WTC11 (cell line): ENCODE data around the gene LAMA2. TPM values are rescaled to one million over a fixed set of nuclear protein-coding genes. Genes with fewer than 3 reads are reported as not detected.

Experiments
- ATAC-seq: fragments of 200-7000 bp; cut with Tn5 transposase; 2 replicates; pipeline ENCODE4 v1.10.0; 2021; ENCODE audit warnings: mild to moderate bottlenecking, moderate library complexity
- CTCF ChIA-PET: fragments of 300-600 bp; sonication (Branson Sonifier 250); formaldehyde crosslinking; loops from one replicate; lab custom pipeline; 2021; ENCODE audit warnings: antibody characterized with exemption; lab: Charles Lee
- POLR2A ChIA-PET: fragments of 350-600 bp; sonication (Branson Sonifier 250); formaldehyde crosslinking; loops from one replicate; lab custom pipeline; 2021; ENCODE audit warnings: antibody characterized with exemption; lab: Charles Lee
- DNase-seq: peaks from one replicate; pipeline ENCODE4 v3.0.0; 2021; ENCODE audit warnings: low spot score
- H3K27ac Mint-ChIP-seq: 2 replicates; pipeline ENCODE4 v1.8.0; 2021; ENCODE audit warnings: mixed read lengths
- H3K27me3 Mint-ChIP-seq: 2 replicates; pipeline ENCODE4 v1.8.0; 2021; ENCODE audit warnings: low read depth, mild to moderate bottlenecking, moderate library complexity, mixed read lengths
- H3K36me3 Mint-ChIP-seq: 2 replicates; pipeline ENCODE4 v1.8.0; 2021; ENCODE audit warnings: mixed read lengths
- H3K4me1 Mint-ChIP-seq: 2 replicates; pipeline ENCODE4 v1.8.0; 2022; ENCODE audit warnings: mixed read lengths
- H3K4me3 Mint-ChIP-seq: 2 replicates; pipeline ENCODE4 v1.8.0; 2021; ENCODE audit warnings: mild to moderate bottlenecking, moderate library complexity, mixed read lengths
- H3K9me3 Mint-ChIP-seq: 2 replicates; pipeline ENCODE4 v1.8.0; 2021; ENCODE audit warnings: mixed read lengths
- CREB1 ChIP-seq: sonication (generic); formaldehyde crosslinking; IDR thresholded peaks from 2 replicates; pipeline ENCODE4 v1.8.0; 2023; ENCODE audit warnings: mild to moderate bottlenecking, missing genetic modification reagents
- ETV6 ChIP-seq: sonication (generic); formaldehyde crosslinking; IDR thresholded peaks from 2 replicates; pipeline ENCODE4 v1.8.1; 2022; ENCODE audit warnings: mild to moderate bottlenecking, missing genetic modification reagents
- GABPB1 ChIP-seq: sonication (generic); formaldehyde crosslinking; IDR thresholded peaks from 2 replicates; pipeline ENCODE4 v1.8.1; 2023; ENCODE audit warnings: mild to moderate bottlenecking, missing genetic modification reagents
- HMGA2 ChIP-seq: fragments of 250-450 bp; sonication (Bioruptor Pico); IDR thresholded peaks from 2 replicates; pipeline ENCODE4 v1.4.0; 2021; ENCODE audit warnings: mild to moderate bottlenecking, moderate library complexity
- IRF2 ChIP-seq: sonication (generic); formaldehyde crosslinking; IDR thresholded peaks from 2 replicates; pipeline ENCODE4 v1.8.0; 2022; ENCODE audit warnings: low read depth, missing genetic modification reagents, borderline replicate concordance
- NFATC4 ChIP-seq: fragments of 250-450 bp; sonication (Bioruptor Pico); IDR thresholded peaks from 2 replicates; pipeline ENCODE4 v1.9.0; 2021; ENCODE audit warnings: mild to moderate bottlenecking
- NFE2L1 ChIP-seq: sonication (generic); formaldehyde crosslinking; IDR thresholded peaks from 2 replicates; pipeline ENCODE4 v1.8.1; 2023; ENCODE audit warnings: missing genetic modification reagents
- SMAD3 ChIP-seq: sonication (generic); formaldehyde crosslinking; IDR thresholded peaks from 2 replicates; pipeline ENCODE4 v1.8.0; 2022; ENCODE audit warnings: missing genetic modification reagents, mild to moderate bottlenecking, borderline replicate concordance
- ZBTB21 ChIP-seq: sonication (generic); formaldehyde crosslinking; IDR thresholded peaks from 2 replicates; pipeline ENCODE4 v1.8.1; 2023; ENCODE audit warnings: mild to moderate bottlenecking, missing genetic modification reagents, borderline replicate concordance
- ZNF138 ChIP-seq: sonication (generic); formaldehyde crosslinking; conservative IDR thresholded peaks from 2 replicates; pipeline ENCODE4 v1.8.1; 2022; ENCODE audit warnings: mild to moderate bottlenecking, moderate library complexity, missing genetic modification reagents
- ZNF263 ChIP-seq: sonication (generic); formaldehyde crosslinking; IDR thresholded peaks from 2 replicates; pipeline ENCODE4 v1.8.1; 2022; ENCODE audit warnings: low read depth, mild to moderate bottlenecking, moderate library complexity, missing genetic modification reagents
- ZNF396 ChIP-seq: fragments of 250-450 bp; sonication (Bioruptor Pico); IDR thresholded peaks from 2 replicates; pipeline ENCODE4 v1.8.0; 2021; ENCODE audit warnings: mild to moderate bottlenecking, moderate library complexity, borderline replicate concordance
- ZNF416 ChIP-seq: fragments of 250-450 bp; sonication (Bioruptor Pico); IDR thresholded peaks from 2 replicates; pipeline ENCODE4 v1.9.0; 2021; ENCODE audit warnings: mild to moderate bottlenecking, inconsistent platforms
- total RNA-seq: library from RNA; stranded (reverse); gene quantifications from 3 replicates; pipeline ENCODE4 v1.2.3, GENCODE V29; 2021
- TF ChIP-seq, protein P1 (sequence below): sonication (generic); formaldehyde crosslinking; IDR thresholded peaks from 2 replicates; pipeline ENCODE4 v1.8.0; 2022; ENCODE audit warnings: mild to moderate bottlenecking, missing genetic modification reagents
- TF ChIP-seq, protein P2 (sequence below): sonication (generic); formaldehyde crosslinking; IDR thresholded peaks from 2 replicates; pipeline ENCODE4 v1.8.1; 2023; ENCODE audit warnings: mild to moderate bottlenecking, missing genetic modification reagents, moderate library complexity
- TF ChIP-seq, protein P3 (sequence below): sonication (generic); formaldehyde crosslinking; IDR thresholded peaks from 2 replicates; pipeline ENCODE4 v1.8.1; 2022; ENCODE audit warnings: mild to moderate bottlenecking, moderate library complexity, missing genetic modification reagents
- TF ChIP-seq, protein P4 (sequence below): sonication (generic); formaldehyde crosslinking; IDR thresholded peaks from 2 replicates; pipeline ENCODE4 v1.8.0; 2022; ENCODE audit warnings: missing genetic modification reagents
- TF ChIP-seq, protein P5 (sequence below): fragments of 250-450 bp; sonication (Bioruptor Pico); IDR thresholded peaks from 2 replicates; pipeline ENCODE4 v1.9.0; 2021; ENCODE audit warnings: mild to moderate bottlenecking
- TF ChIP-seq, protein P6 (sequence below): sonication (generic); formaldehyde crosslinking; IDR thresholded peaks from 2 replicates; pipeline ENCODE4 v1.8.1; 2023; ENCODE audit warnings: mild to moderate bottlenecking, missing genetic modification reagents
- TF ChIP-seq, protein P7 (sequence below): fragments of 250-450 bp; sonication (Bioruptor Pico); IDR thresholded peaks from 2 replicates; pipeline ENCODE4 v1.9.0; 2021; ENCODE audit warnings: mild to moderate bottlenecking
- TF ChIP-seq, protein P8 (sequence below): sonication (generic); formaldehyde crosslinking; IDR thresholded peaks from 2 replicates; pipeline ENCODE4 v1.8.1; 2022; ENCODE audit warnings: mild to moderate bottlenecking, missing genetic modification reagents, moderate library complexity, borderline replicate concordance

LAMA2 gene
- total RNA-seq, 1 experiment from 2014 or later: 6.6 TPM

DNA sequence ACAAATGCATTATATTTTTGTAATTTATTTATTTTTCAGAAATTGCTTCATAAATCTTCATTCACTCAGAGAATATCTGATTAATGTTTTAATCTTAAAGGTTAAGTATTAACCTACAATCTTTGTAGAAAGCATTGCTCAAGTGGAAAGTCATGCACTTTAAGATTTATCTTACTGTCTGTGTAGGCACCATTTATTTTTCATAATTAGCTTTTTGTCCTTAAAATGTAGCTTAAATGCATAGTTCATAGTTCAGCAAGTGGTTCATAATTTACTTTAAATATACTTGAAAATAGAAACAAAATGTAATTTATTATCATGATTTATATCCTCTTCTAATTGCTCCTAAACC is 397.3 kb downstream of the LAMA2 start:
- Mint-ChIP-seq H3K9me3 (no peaks in the 10 kb centered on the region), H3K4me3 (no peak overlapping the region)
- no peak for ATAC-seq

DNA sequence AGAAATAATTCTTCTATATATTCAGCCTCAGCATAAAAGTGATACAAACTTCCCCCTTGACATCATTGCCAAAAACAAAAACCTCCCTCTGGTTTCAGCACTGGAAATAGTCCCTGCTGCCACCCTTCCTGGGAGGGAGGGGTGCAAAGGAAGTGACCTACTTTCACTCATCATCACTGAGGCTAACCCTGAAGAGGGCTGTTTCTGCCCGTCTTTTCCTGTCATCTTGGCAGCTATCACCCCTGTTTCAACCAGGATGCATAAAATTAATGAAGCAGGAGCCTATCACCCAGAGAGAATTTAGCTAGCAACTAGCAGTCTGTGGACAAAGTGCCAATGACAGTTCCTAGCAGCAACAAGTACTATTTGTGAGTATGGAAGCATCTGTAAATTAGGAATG is 397.8 kb downstream of the LAMA2 start:
- ChIA-PET CTCF (no interaction called here), POLR2A (no interaction called here)
- Mint-ChIP-seq H3K4me1 (peaks cover 16% of the 10 kb centered on the region), H3K27ac (no peak overlapping the region), H3K9me3 (no peaks in the 10 kb centered on the region), H3K27me3 (no peaks in the 10 kb centered on the region), H3K4me3 (no peak overlapping the region), H3K36me3 (no peaks in the 10 kb centered on the region)
- ATAC-seq: peak; percentile 73
- no peak for TF ChIP-seq SMAD3
- TF ChIP-seq, protein P1, sequence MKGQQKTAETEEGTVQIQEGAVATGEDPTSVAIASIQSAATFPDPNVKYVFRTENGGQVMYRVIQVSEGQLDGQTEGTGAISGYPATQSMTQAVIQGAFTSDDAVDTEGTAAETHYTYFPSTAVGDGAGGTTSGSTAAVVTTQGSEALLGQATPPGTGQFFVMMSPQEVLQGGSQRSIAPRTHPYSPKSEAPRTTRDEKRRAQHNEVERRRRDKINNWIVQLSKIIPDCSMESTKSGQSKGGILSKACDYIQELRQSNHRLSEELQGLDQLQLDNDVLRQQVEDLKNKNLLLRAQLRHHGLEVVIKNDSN (CRISPR knock-in tag): no peak
- no peak for TF ChIP-seq ZNF263 (CRISPR knock-in tag)
- TF ChIP-seq ETV6 (CRISPR knock-in tag): no peak
- TF ChIP-seq, protein P2, sequence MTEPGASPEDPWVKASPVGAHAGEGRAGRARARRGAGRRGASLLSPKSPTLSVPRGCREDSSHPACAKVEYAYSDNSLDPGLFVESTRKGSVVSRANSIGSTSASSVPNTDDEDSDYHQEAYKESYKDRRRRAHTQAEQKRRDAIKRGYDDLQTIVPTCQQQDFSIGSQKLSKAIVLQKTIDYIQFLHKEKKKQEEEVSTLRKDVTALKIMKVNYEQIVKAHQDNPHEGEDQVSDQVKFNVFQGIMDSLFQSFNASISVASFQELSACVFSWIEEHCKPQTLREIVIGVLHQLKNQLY (CRISPR knock-in tag): no peak
- TF ChIP-seq, protein P3, sequence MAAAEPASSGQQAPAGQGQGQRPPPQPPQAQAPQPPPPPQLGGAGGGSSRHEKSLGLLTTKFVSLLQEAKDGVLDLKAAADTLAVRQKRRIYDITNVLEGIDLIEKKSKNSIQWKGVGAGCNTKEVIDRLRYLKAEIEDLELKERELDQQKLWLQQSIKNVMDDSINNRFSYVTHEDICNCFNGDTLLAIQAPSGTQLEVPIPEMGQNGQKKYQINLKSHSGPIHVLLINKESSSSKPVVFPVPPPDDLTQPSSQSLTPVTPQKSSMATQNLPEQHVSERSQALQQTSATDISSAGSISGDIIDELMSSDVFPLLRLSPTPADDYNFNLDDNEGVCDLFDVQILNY (CRISPR knock-in tag): no peak
- no peak for TF ChIP-seq ZBTB21 (CRISPR knock-in tag)
- TF ChIP-seq HMGA2: no peak
- TF ChIP-seq IRF2 (CRISPR knock-in tag): no peak
- TF ChIP-seq ZNF416 (CRISPR knock-in tag): no peak
- TF ChIP-seq NFATC4 (CRISPR knock-in tag): no peak
- TF ChIP-seq, protein P4, sequence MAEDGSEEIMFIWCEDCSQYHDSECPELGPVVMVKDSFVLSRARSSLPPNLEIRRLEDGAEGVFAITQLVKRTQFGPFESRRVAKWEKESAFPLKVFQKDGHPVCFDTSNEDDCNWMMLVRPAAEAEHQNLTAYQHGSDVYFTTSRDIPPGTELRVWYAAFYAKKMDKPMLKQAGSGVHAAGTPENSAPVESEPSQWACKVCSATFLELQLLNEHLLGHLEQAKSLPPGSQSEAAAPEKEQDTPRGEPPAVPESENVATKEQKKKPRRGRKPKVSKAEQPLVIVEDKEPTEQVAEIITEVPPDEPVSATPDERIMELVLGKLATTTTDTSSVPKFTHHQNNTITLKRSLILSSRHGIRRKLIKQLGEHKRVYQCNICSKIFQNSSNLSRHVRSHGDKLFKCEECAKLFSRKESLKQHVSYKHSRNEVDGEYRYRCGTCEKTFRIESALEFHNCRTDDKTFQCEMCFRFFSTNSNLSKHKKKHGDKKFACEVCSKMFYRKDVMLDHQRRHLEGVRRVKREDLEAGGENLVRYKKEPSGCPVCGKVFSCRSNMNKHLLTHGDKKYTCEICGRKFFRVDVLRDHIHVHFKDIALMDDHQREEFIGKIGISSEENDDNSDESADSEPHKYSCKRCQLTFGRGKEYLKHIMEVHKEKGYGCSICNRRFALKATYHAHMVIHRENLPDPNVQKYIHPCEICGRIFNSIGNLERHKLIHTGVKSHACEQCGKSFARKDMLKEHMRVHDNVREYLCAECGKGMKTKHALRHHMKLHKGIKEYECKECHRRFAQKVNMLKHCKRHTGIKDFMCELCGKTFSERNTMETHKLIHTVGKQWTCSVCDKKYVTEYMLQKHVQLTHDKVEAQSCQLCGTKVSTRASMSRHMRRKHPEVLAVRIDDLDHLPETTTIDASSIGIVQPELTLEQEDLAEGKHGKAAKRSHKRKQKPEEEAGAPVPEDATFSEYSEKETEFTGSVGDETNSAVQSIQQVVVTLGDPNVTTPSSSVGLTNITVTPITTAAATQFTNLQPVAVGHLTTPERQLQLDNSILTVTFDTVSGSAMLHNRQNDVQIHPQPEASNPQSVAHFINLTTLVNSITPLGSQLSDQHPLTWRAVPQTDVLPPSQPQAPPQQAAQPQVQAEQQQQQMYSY: no peak
- TF ChIP-seq ZNF138 (CRISPR knock-in tag): no peak
- no peak for TF ChIP-seq ZNF396 (CRISPR knock-in tag)
- TF ChIP-seq, protein P5, sequence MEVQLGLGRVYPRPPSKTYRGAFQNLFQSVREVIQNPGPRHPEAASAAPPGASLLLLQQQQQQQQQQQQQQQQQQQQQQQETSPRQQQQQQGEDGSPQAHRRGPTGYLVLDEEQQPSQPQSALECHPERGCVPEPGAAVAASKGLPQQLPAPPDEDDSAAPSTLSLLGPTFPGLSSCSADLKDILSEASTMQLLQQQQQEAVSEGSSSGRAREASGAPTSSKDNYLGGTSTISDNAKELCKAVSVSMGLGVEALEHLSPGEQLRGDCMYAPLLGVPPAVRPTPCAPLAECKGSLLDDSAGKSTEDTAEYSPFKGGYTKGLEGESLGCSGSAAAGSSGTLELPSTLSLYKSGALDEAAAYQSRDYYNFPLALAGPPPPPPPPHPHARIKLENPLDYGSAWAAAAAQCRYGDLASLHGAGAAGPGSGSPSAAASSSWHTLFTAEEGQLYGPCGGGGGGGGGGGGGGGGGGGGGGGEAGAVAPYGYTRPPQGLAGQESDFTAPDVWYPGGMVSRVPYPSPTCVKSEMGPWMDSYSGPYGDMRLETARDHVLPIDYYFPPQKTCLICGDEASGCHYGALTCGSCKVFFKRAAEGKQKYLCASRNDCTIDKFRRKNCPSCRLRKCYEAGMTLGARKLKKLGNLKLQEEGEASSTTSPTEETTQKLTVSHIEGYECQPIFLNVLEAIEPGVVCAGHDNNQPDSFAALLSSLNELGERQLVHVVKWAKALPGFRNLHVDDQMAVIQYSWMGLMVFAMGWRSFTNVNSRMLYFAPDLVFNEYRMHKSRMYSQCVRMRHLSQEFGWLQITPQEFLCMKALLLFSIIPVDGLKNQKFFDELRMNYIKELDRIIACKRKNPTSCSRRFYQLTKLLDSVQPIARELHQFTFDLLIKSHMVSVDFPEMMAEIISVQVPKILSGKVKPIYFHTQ (CRISPR knock-in tag): no peak
- TF ChIP-seq, protein P6, sequence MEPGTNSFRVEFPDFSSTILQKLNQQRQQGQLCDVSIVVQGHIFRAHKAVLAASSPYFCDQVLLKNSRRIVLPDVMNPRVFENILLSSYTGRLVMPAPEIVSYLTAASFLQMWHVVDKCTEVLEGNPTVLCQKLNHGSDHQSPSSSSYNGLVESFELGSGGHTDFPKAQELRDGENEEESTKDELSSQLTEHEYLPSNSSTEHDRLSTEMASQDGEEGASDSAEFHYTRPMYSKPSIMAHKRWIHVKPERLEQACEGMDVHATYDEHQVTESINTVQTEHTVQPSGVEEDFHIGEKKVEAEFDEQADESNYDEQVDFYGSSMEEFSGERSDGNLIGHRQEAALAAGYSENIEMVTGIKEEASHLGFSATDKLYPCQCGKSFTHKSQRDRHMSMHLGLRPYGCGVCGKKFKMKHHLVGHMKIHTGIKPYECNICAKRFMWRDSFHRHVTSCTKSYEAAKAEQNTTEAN (CRISPR knock-in tag): no peak
- no peak for TF ChIP-seq CREB1
- no peak for TF ChIP-seq GABPB1 (CRISPR knock-in tag)
- no peak for TF ChIP-seq NFE2L1 (CRISPR knock-in tag)
- TF ChIP-seq, all 79 proteins: peak for 0
- DNase-seq: no peak

More for the DNA sequence above, 397.3 kb downstream of the LAMA2 start:
- Mint-ChIP-seq H3K27ac (no peak overlapping the region), H3K4me1 (peaks cover 16% of the 10 kb centered on the region), H3K36me3 (no peaks in the 10 kb centered on the region), H3K27me3 (no peaks in the 10 kb centered on the region)
- ChIA-PET CTCF (no interaction called here), POLR2A (no interaction called here)
- no peak for DNase-seq
- TF ChIP-seq ZBTB21 (CRISPR knock-in tag) (no peak), HMGA2 (no peak), ZNF138 (CRISPR knock-in tag) (no peak)
- TF ChIP-seq, protein P7, sequence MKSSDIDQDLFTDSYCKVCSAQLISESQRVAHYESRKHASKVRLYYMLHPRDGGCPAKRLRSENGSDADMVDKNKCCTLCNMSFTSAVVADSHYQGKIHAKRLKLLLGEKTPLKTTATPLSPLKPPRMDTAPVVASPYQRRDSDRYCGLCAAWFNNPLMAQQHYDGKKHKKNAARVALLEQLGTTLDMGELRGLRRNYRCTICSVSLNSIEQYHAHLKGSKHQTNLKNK (CRISPR knock-in tag): no peak
- TF ChIP-seq, protein P8, sequence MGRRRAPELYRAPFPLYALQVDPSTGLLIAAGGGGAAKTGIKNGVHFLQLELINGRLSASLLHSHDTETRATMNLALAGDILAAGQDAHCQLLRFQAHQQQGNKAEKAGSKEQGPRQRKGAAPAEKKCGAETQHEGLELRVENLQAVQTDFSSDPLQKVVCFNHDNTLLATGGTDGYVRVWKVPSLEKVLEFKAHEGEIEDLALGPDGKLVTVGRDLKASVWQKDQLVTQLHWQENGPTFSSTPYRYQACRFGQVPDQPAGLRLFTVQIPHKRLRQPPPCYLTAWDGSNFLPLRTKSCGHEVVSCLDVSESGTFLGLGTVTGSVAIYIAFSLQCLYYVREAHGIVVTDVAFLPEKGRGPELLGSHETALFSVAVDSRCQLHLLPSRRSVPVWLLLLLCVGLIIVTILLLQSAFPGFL (CRISPR knock-in tag): no peak
